Activated CD8-positive, alpha-beta memory T cell treated with anti-CD3 and anti-CD28 coated beads for 4 hours (primary cell): Measurements from ENCODE around the gene MACC1.
"Not testable (repeated sequence)": the region's sequence is repeated elsewhere in the genome, so short reads cannot be mapped to it uniquely, and the experiment has no call there.

ENCODE experiments used
- DNase-seq, 2 donors: peaks; one replicate each; pipeline ENCODE4 v3.0.0-alpha.2; 2020; ENCODE audit warnings: low read depth in 2 of 2

The MACC1 gene

DNA sequence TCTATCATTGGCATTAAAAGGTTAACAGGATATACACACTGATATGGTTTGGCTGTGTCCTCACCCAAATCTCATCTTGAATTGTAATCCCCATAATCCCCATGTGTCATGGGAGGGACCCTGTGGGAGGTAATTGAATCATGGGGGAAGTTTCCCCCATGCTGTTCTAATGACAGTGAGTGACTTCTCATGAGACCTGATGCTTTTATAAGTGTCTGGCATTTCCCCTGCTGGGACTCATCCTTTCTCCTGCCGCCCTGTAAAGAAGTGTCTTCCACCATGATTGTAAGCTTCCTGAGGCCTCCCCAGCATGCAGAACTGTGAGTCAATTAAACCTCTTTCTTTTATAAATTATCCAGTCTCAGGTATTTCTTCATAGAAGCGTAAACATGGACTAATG is 9.4 kb downstream of the MACC1 start:
- not testable (repeated sequence) for DNase-seq

DNA sequence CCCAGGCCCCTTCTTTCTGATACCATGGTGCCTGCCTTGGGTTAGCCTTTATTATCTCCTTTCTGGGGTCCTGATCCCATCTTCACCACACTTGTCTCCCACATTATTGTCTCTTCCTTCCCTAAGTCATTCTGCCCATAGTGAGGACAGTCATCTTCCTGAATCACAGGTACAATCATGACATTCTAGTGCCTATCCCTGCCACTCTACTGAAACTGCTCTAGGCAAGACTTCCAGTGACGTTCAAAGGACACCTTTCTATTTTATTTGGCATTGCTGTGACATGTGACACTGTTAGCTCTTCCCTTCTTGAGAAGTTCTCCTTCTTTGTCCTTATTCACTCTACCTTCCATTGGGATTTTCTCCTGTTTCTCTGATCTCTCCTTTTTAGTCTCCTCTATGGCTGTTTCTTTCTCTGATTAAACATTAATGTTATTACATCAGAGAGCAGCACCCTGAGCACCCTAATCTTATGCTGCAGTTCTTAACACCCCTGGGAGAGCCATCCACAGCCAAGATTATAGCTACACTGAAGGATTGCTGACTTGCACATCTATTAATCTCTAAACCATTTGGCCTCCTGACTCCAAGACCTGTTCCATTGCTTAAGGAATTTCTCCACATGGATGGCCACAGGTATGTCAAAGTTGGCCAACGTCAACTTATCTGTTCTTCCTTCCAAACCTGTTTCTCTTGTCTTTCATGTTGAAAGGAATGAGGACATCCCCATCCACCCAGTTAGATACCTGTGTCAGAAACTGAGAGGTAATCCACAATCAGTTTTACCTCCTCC is 10.9 kb downstream of the MACC1 start:
- DNase-seq: no peak

DNA sequence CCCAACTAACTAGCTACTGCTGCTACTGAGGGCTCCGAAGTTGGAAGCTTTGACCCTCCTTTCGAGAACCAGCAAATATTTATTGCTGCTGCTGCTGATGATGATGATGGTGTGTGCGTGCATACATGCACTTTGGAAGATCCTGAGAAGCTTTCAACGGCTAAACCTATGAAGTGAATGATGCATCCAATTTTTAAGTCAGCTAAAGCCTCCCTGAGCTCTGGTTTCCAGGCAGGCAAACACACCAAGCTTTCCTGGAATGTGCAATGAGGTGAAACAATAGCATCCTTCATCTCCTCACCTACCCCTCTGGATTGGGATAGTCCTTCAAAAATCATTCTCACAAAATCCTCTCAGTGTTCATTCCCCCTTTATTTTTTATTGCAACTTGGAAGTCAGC is 13.9 kb downstream of the MACC1 start:
- DNase-seq: no peak

DNA sequence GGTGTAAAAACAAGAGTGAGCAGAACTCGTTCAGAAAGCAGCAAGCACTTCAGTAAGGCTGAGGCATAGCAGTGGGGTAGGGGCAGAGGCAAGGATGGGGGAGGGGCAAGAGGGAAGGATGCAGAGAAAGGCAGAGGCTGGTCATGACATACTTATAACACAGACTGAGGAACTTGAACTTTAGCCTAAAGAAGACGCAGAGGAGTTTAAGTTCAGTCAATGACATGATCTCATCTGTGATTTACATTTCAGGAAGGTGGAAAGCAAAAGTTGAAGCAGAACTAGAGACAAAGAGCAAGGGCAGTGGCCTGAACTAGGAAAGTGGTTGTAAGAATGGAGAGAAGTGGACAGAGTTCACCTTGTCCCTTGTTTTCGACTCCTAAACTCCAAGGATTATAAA is 15.8 kb downstream of the MACC1 start:
- DNase-seq: no peak

DNA sequence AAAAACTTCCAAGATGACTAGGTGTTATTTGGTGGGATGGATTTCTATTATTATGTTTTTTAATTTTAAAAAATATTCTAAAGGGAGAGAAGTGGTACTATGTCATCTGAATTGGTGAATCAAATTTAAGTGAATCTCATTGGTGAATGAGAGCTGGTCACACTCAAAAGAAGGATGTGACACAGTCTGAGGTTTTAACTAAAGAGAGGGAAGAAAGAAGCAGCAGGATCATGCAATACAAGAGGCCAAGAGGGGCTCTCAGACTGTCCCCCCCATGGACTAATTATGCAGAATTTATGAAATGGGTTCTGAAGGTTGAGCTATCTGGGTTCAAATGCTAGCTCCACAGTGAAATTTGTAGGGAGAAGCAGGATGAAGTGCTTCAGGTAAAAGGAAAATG is 16.2 kb downstream of the MACC1 start:
- DNase-seq: no peak

DNA sequence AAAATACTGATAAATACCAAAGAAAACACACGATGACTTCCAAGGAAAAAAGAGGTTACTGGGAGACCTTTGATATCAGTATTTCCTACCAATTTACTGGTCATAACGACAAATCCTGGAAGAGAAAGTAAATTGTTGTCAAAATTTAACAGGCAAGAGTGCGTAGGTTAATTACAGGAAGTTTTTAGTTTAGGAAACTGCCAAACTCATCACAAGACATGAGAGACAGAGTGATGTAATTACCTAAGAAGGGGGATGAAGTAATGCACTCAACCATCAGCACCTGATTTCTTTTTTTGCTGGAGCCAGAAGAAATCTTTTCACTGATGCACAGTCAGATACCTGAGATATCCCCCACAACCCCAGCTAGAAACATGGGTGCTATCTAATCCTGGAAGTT is 16.8 kb downstream of the MACC1 start:
- DNase-seq: no peak

DNA sequence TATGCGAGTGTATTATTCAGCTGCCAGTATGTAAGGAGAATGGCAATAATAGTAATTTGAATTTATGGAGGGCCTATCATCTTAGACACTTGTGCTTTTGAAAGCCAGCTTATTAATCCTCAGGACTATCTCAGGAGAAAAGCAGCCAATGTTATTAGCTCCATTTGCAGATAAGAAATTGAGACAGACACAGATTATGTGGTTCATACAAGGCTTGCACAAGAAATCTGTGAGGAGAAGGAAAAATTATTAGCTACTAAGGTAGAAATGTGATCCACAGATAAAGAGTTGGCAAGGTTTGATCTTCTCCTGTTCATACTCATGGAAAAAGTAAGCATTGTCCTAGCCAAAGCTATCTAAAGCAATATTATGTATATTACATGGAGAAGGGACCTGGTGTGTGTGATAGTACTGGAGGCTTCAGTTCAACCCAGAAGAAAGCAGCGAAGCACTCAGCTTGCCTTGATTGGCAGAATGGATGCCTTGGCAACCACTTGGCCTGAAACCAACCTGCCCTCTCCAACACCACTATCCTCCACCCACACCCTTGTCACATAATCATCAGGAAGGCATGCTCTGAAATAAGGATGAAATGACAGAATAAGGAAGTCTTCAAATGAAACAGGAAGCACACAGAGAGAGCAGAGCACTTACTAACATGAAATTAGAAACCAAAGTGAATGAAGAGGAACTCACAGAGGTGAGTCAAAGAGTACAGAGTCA is 18.0 kb downstream of the MACC1 start:
- no peak for DNase-seq

DNA sequence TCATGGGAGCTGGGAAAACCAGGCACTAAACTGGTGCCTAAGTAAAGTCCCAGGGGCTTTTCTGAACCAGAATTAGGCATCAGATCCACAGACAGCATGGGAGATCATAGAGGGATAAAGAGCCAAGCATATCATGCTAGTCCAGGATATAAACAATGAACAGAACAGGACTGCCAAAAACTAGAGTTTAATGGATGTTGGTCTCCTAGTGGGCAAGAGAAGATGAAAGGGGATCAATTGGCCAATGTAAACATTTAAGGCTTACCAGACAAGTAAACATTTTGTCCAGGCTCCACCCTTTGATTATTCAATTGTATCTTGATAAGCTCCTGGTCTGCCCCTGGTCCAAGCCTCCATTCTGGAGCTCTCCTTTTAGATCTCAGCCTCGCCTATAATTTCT is 18.9 kb downstream of the MACC1 start:
- no peak for DNase-seq

DNA sequence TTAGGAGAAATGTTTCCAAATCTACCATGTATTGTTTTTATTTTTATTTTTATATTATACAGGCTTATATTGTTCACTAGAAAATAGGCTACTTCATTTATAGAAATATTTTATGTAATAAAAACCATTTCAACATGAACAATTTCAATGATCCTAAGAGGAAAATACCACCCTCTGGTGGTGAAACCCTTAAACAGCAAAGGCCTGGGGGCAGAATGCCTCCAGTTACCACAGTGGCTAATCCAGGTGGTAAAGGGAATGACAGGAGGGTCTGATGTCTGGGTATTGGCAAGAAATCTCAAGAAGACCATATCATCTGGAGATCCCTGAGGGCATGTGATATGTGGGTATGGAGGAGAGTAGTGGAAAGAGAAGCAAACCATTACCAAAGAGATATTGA is 19.3 kb downstream of the MACC1 start:
- no peak for DNase-seq

DNA sequence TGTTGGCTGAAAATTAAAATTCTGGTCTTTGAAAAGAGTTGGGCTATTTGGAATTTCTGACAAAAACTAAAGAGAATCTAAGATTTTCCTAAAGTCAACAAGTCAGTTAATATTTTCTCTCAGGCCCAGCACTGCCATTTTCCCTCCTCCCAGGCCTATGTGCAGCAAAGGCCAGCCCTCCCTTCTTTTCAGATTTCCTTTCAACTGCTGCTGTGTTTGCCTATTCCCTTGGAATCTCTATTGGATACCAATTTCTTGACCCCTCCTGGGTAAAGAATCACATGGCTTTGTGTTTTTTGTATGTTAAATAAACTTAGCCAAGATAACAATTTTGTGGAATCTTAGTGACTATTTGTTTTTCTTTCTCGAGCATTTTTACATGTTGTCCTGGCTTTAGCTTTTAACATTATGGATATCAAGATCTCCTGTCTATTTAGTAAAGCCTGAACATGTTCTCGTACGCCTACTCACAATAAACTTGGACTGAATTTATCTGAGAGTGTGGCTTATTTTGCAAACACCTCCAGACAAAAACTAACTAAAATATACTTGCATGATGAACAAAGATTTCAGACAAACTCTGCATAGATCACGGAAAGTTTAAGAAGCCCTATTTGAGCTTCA is 19.9 kb downstream of the MACC1 start:
- no peak for DNase-seq

DNA sequence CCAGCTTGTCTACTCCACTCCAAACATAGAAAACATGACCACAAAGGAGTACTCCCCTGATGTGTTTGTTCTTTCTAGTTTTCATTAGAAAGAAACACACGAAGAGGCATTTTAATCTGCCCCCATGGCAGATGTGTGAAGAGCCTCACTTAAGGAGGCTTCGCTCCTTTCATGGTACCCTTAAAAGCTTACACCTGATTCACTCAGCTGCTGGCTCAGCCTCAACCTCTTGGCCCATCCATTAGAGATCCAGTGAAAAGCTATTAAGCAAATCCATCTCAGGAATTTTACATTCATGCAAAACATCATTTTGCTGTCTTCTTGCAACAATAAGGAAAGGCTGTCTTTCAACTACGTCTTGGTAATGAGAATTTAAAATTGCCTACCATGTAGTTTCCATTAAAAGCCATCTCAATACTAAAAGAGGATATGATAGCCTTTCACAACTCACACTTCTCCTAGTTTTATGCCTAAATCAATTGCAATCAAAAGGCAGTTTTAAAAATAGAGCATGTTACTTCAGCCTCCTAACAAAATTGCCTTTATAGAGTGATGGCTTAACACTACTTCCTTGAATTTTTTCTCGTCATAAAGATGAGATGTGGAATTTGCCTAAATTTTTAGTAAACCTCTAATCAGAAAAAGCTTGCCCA is 22.7 kb downstream of the MACC1 start:
- no peak for DNase-seq

DNA sequence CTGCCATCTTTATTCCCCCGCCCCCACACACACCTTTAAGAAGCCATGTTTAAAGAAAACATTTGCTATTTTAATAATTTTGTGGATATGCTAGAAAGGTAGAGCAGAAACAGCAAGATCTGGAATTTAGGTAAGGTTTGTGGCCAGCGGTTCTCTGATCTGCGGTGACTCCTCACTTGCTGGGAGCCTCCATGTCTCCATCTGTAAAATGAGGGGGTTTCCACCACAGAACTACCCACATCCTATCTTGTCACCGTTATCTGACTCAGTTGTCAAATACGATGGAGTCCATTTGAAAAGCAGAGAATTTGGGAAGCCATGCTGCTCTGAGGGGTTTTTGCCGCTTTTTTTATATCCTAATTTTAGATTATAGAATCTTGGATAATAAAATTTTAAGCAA is 23.3 kb downstream of the MACC1 start:
- DNase-seq: no peak

DNA sequence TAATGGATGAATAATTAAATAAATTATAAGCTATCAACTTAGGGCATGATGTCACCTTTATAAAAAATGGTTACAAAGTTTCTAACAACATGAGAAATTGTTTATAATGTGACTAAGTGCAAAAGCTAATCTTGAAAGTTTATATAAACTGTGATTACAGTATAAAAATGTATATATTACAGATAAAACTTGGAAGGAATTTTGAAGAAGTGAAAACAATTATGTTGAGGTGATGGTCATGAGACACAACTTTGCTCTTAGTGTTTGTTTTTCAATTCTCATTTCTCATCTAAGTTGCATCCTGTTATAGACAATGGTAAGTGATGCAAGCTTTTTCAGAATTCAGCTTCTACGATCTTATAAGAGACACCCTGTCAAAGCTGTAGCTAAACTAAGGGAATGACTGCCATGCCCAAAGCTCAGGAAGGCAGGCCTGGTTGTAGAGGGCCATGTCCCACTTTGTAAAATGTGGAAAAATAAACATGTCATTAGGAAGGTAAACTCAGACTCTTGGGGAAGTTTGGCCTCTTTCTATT is 23.9 kb downstream of the MACC1 start:
- DNase-seq: no peak

DNA sequence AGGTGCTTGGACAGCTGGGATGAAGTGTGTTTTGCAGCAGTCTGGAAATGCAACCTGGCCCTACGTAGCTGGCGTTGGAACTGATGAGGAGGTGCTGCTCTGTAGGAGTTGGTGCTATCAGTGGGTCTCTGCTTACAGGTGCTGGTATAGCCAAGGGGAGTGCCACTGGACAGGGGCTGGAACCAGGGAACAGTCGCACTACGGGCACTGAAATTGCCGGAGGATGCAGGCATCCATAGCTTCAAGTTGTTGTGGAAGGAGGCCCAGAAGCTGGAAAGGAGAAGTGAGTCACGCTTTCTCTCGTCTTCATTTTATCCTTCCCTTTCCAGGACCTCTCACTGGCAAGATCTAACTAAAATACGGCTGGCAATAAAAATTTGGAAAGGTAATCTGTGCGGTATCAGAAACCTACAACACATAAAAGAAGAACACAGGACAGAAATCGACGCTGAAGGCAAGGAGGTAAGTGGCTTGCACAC is 25.8 kb downstream of the MACC1 start:
- no peak for DNase-seq

DNA sequence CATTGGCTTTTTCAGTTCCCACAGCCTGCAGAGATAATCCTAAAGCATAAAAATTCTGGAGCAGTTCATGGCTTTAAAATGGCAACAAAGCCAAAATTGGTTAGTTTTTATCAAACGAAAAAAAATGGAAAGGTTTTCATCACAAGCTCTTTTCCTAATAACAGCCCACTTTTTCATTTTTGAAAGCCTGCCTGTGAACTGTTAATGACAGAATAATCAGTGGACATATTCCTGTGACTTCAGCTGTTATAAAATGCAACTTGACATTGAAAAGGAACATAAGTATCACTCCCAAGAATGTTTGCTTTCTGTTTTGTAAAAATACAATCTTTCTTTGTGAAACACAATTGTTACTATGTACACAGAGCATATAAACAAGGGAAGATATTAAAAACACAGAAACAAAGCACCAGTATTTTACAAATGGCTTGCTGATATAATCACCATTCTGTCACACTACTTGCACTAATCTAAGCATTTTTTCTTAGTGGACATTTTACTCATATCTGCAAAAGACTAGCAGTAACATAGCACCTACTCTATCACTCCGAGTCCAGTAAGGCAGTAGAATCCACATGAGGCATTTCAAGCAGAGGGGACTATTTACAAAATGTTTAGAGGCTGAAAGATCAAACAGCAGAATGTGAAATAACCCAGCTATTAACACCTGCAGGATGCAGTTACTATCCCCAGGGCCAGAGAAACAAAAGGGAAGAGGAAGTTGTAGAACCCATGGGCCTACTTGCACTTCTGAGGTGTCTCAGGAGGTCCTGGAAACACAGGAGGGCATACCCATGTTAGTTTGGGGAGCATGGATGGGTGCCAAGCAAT is 26.4 kb downstream of the MACC1 start:
- DNase-seq: no peak

DNA sequence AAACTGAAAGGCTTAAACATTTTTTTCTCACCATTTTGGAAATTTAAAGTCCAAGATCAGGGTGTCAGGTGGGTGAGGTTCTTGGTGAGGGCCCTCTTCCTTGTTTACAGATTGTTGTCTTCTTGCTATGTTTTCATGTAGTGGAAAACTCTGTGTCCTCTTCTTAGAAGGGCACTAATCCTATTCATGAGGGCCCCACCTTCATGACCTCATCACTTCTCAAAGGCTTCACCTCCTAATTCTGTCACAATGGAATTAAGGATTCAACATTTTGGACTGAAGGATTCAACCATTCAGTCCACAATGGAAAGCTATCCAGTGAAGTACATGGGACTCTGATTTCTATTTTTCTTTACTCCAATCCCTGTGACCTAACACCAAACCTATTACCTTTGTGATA is 27.3 kb downstream of the MACC1 start:
- no peak for DNase-seq

DNA sequence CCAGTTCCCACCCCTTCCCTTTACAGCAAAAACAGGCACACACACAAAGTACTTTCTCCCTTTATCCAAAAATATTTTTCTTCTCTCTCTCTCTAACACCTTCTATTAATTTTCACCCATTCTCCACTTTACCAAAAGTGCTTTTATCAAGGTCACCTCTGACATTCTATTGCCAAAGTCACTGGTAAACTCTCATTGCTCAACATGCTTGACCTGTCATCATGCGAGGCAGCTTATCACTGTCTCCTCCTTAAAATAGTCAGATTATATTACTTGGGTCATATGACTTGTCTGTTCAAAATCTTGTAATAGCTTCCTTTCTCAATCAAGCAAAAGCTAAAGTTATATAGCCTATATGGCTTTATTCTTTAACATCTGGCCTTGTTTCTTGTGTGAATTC is 28.6 kb downstream of the MACC1 start:
- no peak for DNase-seq

DNA sequence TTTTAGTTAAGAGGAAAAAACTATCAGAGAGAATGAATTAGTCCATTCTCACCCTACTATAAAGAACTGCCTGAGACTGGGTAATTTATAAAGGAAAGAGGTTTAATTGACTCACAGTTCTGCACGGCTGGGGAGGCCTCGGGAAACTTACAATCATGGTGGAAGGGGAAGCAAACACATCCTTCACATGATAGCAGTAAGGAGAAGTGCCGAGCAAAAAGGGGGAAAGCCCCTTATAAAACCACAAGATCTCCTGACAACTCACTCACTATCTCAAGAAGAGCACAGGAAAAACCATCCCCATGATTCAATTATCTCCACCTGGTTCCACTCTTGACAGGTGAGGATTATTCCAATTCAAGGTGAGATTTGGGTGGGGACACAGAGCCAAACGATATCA is 29.3 kb downstream of the MACC1 start:
- not testable (repeated sequence) for DNase-seq

DNA sequence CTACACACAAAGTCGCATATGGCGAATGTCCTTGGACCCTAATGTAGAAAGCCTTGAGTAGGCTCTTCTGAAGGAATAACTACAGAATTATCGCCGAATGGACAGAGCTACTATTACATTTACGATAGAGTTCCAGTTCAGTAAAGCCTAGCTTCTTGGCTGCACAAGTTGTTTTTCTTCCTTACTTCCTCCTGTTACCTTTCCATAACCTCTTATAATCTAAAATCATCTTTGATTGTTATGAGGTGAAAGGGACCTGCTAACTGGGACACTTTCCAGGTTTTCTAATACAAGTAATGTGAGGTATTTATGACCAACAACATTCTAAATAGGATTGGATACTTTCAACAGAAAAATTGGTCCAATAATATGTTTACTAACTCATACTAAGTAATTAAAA is 31.2 kb downstream of the MACC1 start:
- DNase-seq: no peak

DNA sequence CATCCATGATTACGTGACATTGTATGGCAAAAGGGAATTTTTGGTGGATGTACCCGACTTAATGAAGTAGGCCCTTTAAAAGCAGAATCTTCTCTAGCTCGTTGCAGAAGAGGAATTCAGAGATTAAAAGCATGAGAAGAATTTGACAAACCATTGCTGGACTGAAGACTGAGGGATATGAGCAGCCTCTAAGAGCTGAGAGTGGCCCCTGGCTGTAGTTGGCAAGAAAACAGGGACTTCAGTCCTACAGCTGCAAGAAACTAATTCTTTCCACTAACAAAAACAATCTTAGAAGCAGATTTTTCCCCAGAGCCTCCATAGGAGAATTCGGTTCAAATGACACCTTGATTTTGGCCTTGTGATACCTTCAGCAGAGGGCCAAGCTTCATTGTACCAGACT is 34.1 kb downstream of the MACC1 start:
- no peak for DNase-seq

DNA sequence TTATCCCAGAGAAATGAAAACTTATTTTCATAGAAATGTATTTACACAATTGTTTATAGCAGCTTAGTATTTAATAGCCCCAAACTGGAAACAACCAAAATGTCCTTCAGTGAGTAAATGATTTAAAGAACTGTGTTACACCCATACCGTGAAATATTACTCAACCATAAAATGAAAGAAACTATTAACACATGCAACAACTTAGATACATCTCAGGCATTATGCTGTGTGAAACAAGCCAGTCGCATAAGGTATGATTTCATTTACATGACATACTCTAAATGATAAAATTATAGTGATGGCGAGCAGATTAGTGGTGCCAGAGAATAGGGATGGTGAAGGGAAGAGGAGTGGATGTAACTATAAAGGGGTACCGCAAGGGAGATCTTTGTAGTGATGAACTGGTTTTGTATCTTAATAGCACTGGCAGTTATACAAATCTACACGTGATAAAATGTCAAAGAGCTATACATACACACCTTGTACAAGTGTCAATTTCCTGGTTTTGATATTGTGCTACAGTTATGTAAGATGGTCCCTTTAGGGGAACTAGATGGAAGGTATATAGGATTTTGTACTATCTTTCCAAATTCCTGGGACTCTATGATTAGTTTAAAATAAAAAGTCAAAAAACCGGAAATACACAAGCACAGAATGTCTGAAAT is 40.5 kb downstream of the MACC1 start:
- no peak for DNase-seq
